ENCODE results near the gene LRP2BP.
"Not testable (repeated sequence)": the region's sequence is repeated elsewhere in the genome, so short reads cannot be mapped to it uniquely, and the experiment has no call there.

The LRP2BP gene

GRCh38 chr4:185318679-185319078 is 77.0 kb downstream of the LRP2BP start:
- peak; percentile 84 for DNase-seq

- no peak for DNase-seq
These were observed 77.8 kb downstream of the LRP2BP start for GRCh38 chr4:185317880-185318279.

GRCh38 chr4:185317462-185317861 is 78.3 kb downstream of the LRP2BP start:
- DNase-seq = not testable (repeated sequence)

Measured in COR-L47 (cell line).